Aortic smooth muscle cell (primary cell): Measurements from ENCODE around the gene RNF130. TPM values are rescaled to one million over a fixed set of nuclear protein-coding genes. Genes with fewer than 3 reads are reported as not detected.

Experiments
- total RNA-seq: library from RNA; depleted of rRNA; stranded (reverse); fragments of >200 nt; gene quantifications from 2 replicates; pipeline ENCODE4 v1.2.3, GENCODE V29; 2014

The RNF130 gene
- 18.9 and 24.2 TPM in 2 replicates for total RNA-seq

GRCh38 chr5:180071531-180072255, at the start of gene RNF130:
RNF130 (minus strand) TSS chr5:180071759; CDS start chr5:180071702, 57 bp downstream.

GRCh38 chr5:179907556-179908324, 163.8 kb downstream of the RNF130 start, which contains the start of gene TBC1D9B:
TBC1D9B (minus strand) TSS chr5:179907897; CDS start chr5:179907821, 76 bp downstream.

Other genes starting within 250 kb of the RNF130 start
- 9.9 and 11.5 TPM in 2 replicates for gene MRNIP, start 212.9 kb downstream of the RNF130 start, total RNA-seq
- 50.4 and 53.8 TPM in 2 replicates for gene TBC1D9B, start 163.9 kb downstream of the RNF130 start, total RNA-seq
- not detected in 2 replicates for gene RASGEF1C, start 137.5 kb upstream of the RNF130 start, total RNA-seq
- 22.4 and 25.2 TPM in 2 replicates for gene MAPK9, start 220.3 kb upstream of the RNF130 start, total RNA-seq